T-helper 17 cell (primary cell): ENCODE results near the gene RNF145. TPM values are rescaled to one million over a fixed set of nuclear protein-coding genes. Genes with fewer than 3 reads are reported as not detected.
"Not testable (repeated sequence)": the region's sequence is repeated elsewhere in the genome, so short reads cannot be mapped to it uniquely, and the experiment has no call there.

Experiments used
- ATAC-seq: fragments of 150-1000 bp; cut with Tn5 transposase; 2 replicates; pipeline ENCODE4 v1.10.0; 2021; ENCODE audit warnings: mild to moderate bottlenecking, moderate library complexity
- DNase-seq, 3 donors: peaks; one replicate each; pipeline versions ENCODE4 v3.0.0 to v3.0.0-alpha.2; 2020 to 2021
- H3K9me3 ChIP-seq: one replicate; pipeline ENCODE4 v1.7.0; 2013; ENCODE audit warnings: low read length, mild to moderate bottlenecking; ENCODE audit not compliant: control insufficient read depth, poor library complexity, severe bottlenecking
- H3K27ac Mint-ChIP-seq: one replicate; pipeline ENCODE4 v1.8.0; 2022; ENCODE audit warnings: mild to moderate bottlenecking, moderate library complexity, mixed read lengths
- H3K27me3 Mint-ChIP-seq: one replicate; pipeline ENCODE4 v1.8.0; 2022; ENCODE audit warnings: mixed read lengths
- H3K36me3 Mint-ChIP-seq: one replicate; pipeline ENCODE4 v1.8.0; 2022; ENCODE audit warnings: low read depth, mixed read lengths
- H3K4me1 Mint-ChIP-seq: one replicate; pipeline ENCODE4 v1.8.0; 2022; ENCODE audit warnings: mild to moderate bottlenecking, mixed read lengths
- H3K4me3 Mint-ChIP-seq: one replicate; pipeline ENCODE4 v1.8.0; 2022; ENCODE audit warnings: mild to moderate bottlenecking, moderate library complexity, mixed read lengths
- total RNA-seq, 4 donors: library from RNA in 2 of 4; stranded (reverse) in 2 of 4; gene quantifications; one replicate each; pipeline ENCODE4 v1.2.3 and lab custom pipeline; 2022 to 2026

RNF145 gene
- total RNA-seq, 2 donors from 2014 or later = 61.1 to 70.5 TPM

- Mint-ChIP-seq H3K36me3 (peaks cover 6% of the 10 kb centered on the region), H3K4me1 (no peaks in the 10 kb centered on the region), H3K27me3 (peaks cover 23% of the 10 kb centered on the region), H3K4me3 (no peak overlapping the region), H3K27ac (no peak overlapping the region)
- DNase-seq (no peak), ATAC-seq (no peak)
- no peaks in the 10 kb centered on the region for H3K9me3 ChIP-seq
Measured at GRCh38 chr5:159130871-159131270, 78.5 kb downstream of the RNF145 start.

GRCh38 chr5:159128070-159128541 is 81.2 kb downstream of the RNF145 start:
- ATAC-seq (no peak), DNase-seq (no peak)
- H3K4me1 Mint-ChIP-seq = no peaks in the 10 kb centered on the region
- peaks cover 23% of the 10 kb centered on the region for H3K27me3 Mint-ChIP-seq
- peaks cover 6% of the 10 kb centered on the region for H3K36me3 Mint-ChIP-seq
- H3K4me3 Mint-ChIP-seq = no peak overlapping the region
- no peak overlapping the region for H3K27ac Mint-ChIP-seq
- H3K9me3 ChIP-seq = no peaks in the 10 kb centered on the region

GRCh38 chr5:159123700-159124099 is 85.7 kb downstream of the RNF145 start:
- H3K27ac Mint-ChIP-seq = no peak overlapping the region

GRCh38 chr5:159123189-159123588 is 86.2 kb downstream of the RNF145 start:
- H3K4me1 Mint-ChIP-seq = peaks cover 11% of the 10 kb centered on the region
- H3K4me3 Mint-ChIP-seq = no peak overlapping the region
- DNase-seq = no peak
- ATAC-seq = no peak
- H3K27ac Mint-ChIP-seq = no peak overlapping the region
- no peaks in the 10 kb centered on the region for H3K9me3 ChIP-seq
- H3K36me3 Mint-ChIP-seq = peaks cover 4% of the 10 kb centered on the region
- H3K27me3 Mint-ChIP-seq = no peaks in the 10 kb centered on the region

More at GRCh38 chr5:159123700-159124099, 85.7 kb downstream of the RNF145 start:
- Mint-ChIP-seq H3K4me3 (no peak overlapping the region), H3K36me3 (peaks cover 4% of the 10 kb centered on the region), H3K27me3 (no peaks in the 10 kb centered on the region), H3K4me1 (peaks cover 9% of the 10 kb centered on the region)
- ATAC-seq = no peak
- no peaks in the 10 kb centered on the region for H3K9me3 ChIP-seq
- DNase-seq = no peak

GRCh38 chr5:159121061-159121460 is 88.3 kb downstream of the RNF145 start:
- peak overlapping the region; percentile 77 for H3K27ac Mint-ChIP-seq
- no peaks in the 10 kb centered on the region for H3K36me3 Mint-ChIP-seq
- H3K4me1 Mint-ChIP-seq = peaks cover 11% of the 10 kb centered on the region
- peak overlapping the region; percentile 46 for H3K4me3 Mint-ChIP-seq
- DNase-seq (no peak), ATAC-seq (no peak)
- H3K9me3 ChIP-seq = no peaks in the 10 kb centered on the region
- peaks cover under 1% of the 10 kb centered on the region for H3K27me3 Mint-ChIP-seq

- peaks cover 5% of the 10 kb centered on the region for H3K36me3 Mint-ChIP-seq
- H3K27me3 Mint-ChIP-seq = peaks cover 6% of the 10 kb centered on the region
- peak overlapping the region; percentile 46 for H3K4me3 Mint-ChIP-seq
- H3K9me3 ChIP-seq = no peaks in the 10 kb centered on the region
- ATAC-seq (peak; percentile 72), DNase-seq (no peak)
- H3K4me1 Mint-ChIP-seq = peaks cover 11% of the 10 kb centered on the region
- peak overlapping the region; percentile 77 for H3K27ac Mint-ChIP-seq
Measured at GRCh38 chr5:159120446-159120845, 88.9 kb downstream of the RNF145 start.

- Mint-ChIP-seq H3K27me3 (peaks cover 12% of the 10 kb centered on the region), H3K27ac (peak overlapping the region; percentile 77), H3K4me1 (peaks cover 11% of the 10 kb centered on the region), H3K4me3 (peak overlapping the region; percentile 46)
- DNase-seq, H3K9me3 ChIP-seq, ATAC-seq, H3K36me3 Mint-ChIP-seq: not testable (repeated sequence)
Measured at GRCh38 chr5:159119842-159120241, 89.5 kb downstream of the RNF145 start.

- DNase-seq, H3K27ac Mint-ChIP-seq, ATAC-seq, H3K36me3 Mint-ChIP-seq, H3K4me3 Mint-ChIP-seq, H3K9me3 ChIP-seq: not testable (repeated sequence)
- H3K4me1 Mint-ChIP-seq = peaks cover 11% of the 10 kb centered on the region
- peaks cover 16% of the 10 kb centered on the region for H3K27me3 Mint-ChIP-seq
Measured at GRCh38 chr5:159118958-159119659, 90.2 kb downstream of the RNF145 start.

GRCh38 chr5:159113405-159113804 is 95.9 kb downstream of the RNF145 start:
- DNase-seq = no peak
- no peak overlapping the region for H3K4me3 Mint-ChIP-seq
- peaks cover 5% of the 10 kb centered on the region for H3K36me3 Mint-ChIP-seq
- ATAC-seq = no peak
- no peak overlapping the region for H3K27ac Mint-ChIP-seq
- H3K9me3 ChIP-seq = peaks cover 2% of the 10 kb centered on the region
- H3K27me3 Mint-ChIP-seq = peaks cover 50% of the 10 kb centered on the region
- peaks cover 2% of the 10 kb centered on the region for H3K4me1 Mint-ChIP-seq

- H3K4me1 Mint-ChIP-seq = no peaks in the 10 kb centered on the region
- no peak overlapping the region for H3K4me3 Mint-ChIP-seq
- H3K36me3 Mint-ChIP-seq = peaks cover 5% of the 10 kb centered on the region
- H3K9me3 ChIP-seq = peaks cover 2% of the 10 kb centered on the region
- H3K27me3 Mint-ChIP-seq = peaks cover 50% of the 10 kb centered on the region
- ATAC-seq = no peak
- no peak overlapping the region for H3K27ac Mint-ChIP-seq
- no peak for DNase-seq
Measured at GRCh38 chr5:159112436-159112835, 96.9 kb downstream of the RNF145 start.

Other genes with a start within 250 kb of the RNF145 start
- 1 to 10 TPM in 1 of 2 donors, not detected in 1; 2.3 TPM for gene EBF1, start 109.6 kb downstream of the RNF145 start, total RNA-seq
- gene UBLCP1, start 53.7 kb upstream of the RNF145 start, total RNA-seq = 10 to 100 TPM; 19.0 to 20.8 TPM
- not detected for gene IL12B, start 120.9 kb upstream of the RNF145 start, total RNA-seq